Measurements from ENCODE around the gene HERC4. TPM values are rescaled to one million over a fixed set of nuclear protein-coding genes. Genes with fewer than 3 reads are reported as not detected.

HERC4 gene
- total RNA-seq, 1 donor: 125 TPM

DNA sequence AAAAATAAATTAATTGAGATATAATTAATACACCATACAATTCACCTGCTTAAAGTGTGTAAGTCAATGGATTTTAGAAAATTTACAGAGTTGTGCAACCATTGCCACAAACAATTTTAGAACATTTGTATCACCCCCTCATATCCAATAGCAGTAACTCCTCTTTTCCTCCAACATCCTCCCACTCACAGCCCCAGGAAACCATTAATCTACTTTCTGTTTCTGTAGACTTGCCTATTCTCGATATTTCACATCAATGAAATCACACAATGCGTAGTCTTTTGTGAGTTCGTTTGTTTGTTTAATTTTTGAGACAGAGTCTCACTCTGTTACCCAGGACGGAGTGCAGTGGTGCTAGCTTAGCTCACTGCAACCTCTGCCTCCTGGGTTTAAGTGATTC lies 13.7 kb upstream of the HERC4 start:
- Histone ChIP-seq H4K20me1 (ENCODE audit: insufficient read depth, low read length) (no peaks in the 10 kb centered on the region), H3K27me3 (ENCODE audit: insufficient read depth, low read length) (no peaks in the 10 kb centered on the region), H2AFZ (ENCODE audit: low read length) (no peak overlapping the region), H3K9me3 (ENCODE audit: low read depth, low read length) (no peaks in the 10 kb centered on the region), H3K4me2 (ENCODE audit: insufficient read depth, low read length) (peak overlapping the region; percentile 63), H3K4me3 (ENCODE audit: insufficient read depth, low read length) (peak overlapping the region; percentile 17), H3K79me2 (ENCODE audit: insufficient read depth, low read length) (peaks cover 27% of the 10 kb centered on the region), H3K36me3 (ENCODE audit: insufficient read depth, low read length) (no peaks in the 10 kb centered on the region), H3K27ac (ENCODE audit: low read depth, low read length) (peak overlapping the region; percentile 85), H3K4me1 (ENCODE audit: insufficient read depth, low read length) (peaks cover 62% of the 10 kb centered on the region)
- DNase-seq (ENCODE audit: insufficient read length, low spot score, missing footprints): peak; percentile 32
- TF ChIP-seq, protein P1, sequence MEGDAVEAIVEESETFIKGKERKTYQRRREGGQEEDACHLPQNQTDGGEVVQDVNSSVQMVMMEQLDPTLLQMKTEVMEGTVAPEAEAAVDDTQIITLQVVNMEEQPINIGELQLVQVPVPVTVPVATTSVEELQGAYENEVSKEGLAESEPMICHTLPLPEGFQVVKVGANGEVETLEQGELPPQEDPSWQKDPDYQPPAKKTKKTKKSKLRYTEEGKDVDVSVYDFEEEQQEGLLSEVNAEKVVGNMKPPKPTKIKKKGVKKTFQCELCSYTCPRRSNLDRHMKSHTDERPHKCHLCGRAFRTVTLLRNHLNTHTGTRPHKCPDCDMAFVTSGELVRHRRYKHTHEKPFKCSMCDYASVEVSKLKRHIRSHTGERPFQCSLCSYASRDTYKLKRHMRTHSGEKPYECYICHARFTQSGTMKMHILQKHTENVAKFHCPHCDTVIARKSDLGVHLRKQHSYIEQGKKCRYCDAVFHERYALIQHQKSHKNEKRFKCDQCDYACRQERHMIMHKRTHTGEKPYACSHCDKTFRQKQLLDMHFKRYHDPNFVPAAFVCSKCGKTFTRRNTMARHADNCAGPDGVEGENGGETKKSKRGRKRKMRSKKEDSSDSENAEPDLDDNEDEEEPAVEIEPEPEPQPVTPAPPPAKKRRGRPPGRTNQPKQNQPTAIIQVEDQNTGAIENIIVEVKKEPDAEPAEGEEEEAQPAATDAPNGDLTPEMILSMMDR (IDR thresholded peaks at IDR 0.05; ENCODE audit: extremely low read depth, low read depth, low read length): no peak

DNA sequence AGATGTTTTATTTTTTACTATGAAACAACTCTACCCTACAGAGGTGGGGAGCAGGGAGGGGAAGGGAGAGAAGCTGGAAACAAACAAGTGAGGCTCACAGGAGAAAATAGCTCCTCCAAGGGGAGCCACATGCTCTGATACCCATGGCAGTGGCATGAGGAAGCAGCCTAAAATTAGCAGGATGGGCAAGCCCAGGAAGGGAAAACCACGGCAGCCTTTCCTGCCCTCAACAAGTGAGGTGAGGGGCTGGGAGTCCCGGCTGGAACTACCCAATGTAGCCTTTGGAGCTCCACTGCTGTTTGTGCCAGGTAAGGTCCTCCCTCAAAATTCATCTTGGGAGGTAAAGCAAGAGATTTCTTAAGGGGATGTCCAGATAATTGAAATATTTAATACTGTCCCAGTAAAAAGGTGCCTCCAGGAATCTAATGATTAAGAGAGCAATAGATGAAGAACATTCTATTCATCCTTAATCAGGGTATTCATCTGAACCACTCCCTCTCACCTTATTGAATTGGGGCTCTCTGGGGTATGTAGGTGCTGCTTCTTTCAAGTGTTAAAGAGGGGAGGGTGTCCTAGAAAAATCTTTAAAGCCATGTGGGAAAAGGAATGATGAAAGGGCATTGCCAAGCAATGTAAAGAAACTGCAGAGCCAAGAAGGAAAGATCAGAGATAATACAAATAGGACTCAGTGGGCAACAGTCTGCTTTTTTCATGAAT lies 12.8 kb upstream of the HERC4 start:
- peak overlapping the region; percentile 36 for H3K4me3 ChIP-seq (ENCODE audit: insufficient read depth, low read length)
- no peaks in the 10 kb centered on the region for H3K36me3 ChIP-seq (ENCODE audit: insufficient read depth, low read length)
- H3K27ac ChIP-seq (ENCODE audit: low read depth, low read length): peak overlapping the region; percentile 85
- TF ChIP-seq, protein P1 (IDR thresholded peaks at IDR 0.05; ENCODE audit: extremely low read depth, low read depth, low read length): no peak
- no peaks in the 10 kb centered on the region for H4K20me1 ChIP-seq (ENCODE audit: insufficient read depth, low read length)
- peak overlapping the region; percentile 30 for H2AFZ ChIP-seq (ENCODE audit: low read length)
- peaks cover 27% of the 10 kb centered on the region for H3K79me2 ChIP-seq (ENCODE audit: insufficient read depth, low read length)
- DNase-seq (ENCODE audit: insufficient read length, low spot score, missing footprints): peak; percentile 36
- no peaks in the 10 kb centered on the region for H3K9me3 ChIP-seq (ENCODE audit: low read depth, low read length)
- no peaks in the 10 kb centered on the region for H3K27me3 ChIP-seq (ENCODE audit: insufficient read depth, low read length)
- H3K4me1 ChIP-seq (ENCODE audit: insufficient read depth, low read length): peaks cover 67% of the 10 kb centered on the region
- H3K4me2 ChIP-seq (ENCODE audit: insufficient read depth, low read length): peak overlapping the region; percentile 63

DNA sequence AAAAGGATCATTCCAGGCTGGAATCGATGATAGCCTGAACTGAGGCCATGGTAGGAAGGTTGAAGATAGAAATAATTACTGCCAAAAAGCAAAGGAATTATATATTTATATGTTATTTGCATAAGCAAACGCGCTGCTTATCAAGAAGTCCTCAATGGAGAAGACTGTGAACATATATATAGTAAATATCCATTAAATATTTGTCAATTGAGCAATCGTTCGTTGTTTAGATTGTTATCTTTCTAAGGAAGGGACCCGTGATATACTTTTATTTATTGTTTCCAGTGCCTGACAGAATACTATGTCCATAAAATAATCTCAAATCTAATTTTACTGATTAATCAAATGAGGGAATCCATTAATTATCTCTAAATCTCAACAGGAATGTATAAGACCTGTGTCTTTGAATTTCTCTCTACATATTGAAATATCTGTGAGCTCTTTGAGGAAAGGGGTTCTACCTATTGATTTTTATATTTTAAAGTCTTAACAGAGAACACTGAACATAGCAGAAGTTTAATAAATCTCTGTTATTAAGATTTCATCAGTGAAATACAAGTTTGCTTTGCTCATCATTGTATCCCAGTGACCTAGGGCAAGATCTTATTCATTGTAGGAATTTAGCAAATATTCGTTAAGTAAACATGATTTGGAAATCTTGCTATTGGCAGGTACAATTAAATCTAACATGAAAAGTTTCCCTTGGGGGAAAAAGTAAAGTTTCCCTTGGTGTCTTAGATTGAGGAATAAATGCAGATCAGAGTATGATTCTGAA lies 12.0 kb upstream of the HERC4 start:
- TF ChIP-seq, protein P1 (IDR thresholded peaks at IDR 0.05; ENCODE audit: extremely low read depth, low read depth, low read length): no peak
- Histone ChIP-seq H3K27me3 (ENCODE audit: insufficient read depth, low read length) (no peaks in the 10 kb centered on the region), H3K4me3 (ENCODE audit: insufficient read depth, low read length) (no peak overlapping the region), H2AFZ (ENCODE audit: low read length) (no peak overlapping the region), H3K4me1 (ENCODE audit: insufficient read depth, low read length) (peaks cover 68% of the 10 kb centered on the region), H3K79me2 (ENCODE audit: insufficient read depth, low read length) (peaks cover 25% of the 10 kb centered on the region), H3K4me2 (ENCODE audit: insufficient read depth, low read length) (peak overlapping the region; percentile 63), H3K36me3 (ENCODE audit: insufficient read depth, low read length) (no peaks in the 10 kb centered on the region), H3K9me3 (ENCODE audit: low read depth, low read length) (no peaks in the 10 kb centered on the region), H3K27ac (ENCODE audit: low read depth, low read length) (peak overlapping the region; percentile 85), H4K20me1 (ENCODE audit: insufficient read depth, low read length) (no peaks in the 10 kb centered on the region)
- no peak for DNase-seq (ENCODE audit: insufficient read length, low spot score, missing footprints)

DNA sequence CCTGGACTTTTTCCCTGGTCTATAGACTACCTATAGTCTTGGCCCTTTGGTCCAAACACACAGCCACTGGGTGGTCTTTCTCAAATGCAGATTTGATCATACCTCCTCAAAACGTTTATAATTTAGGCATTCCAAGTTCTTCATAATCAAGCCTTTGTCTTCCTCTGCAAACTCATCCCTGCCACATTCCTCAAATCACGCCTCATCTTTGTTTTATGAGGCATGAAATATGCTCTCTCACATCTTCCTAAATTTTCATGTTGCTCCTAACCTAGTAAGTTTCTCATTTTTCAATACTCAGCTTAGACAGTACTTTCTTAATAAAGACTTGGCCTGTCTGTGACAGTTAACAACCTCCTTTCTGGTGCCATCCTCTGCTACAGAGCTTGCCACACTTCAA lies 10.9 kb upstream of the HERC4 start:
- Histone ChIP-seq H3K27me3 (ENCODE audit: insufficient read depth, low read length) (no peaks in the 10 kb centered on the region), H3K4me3 (ENCODE audit: insufficient read depth, low read length) (no peak overlapping the region), H4K20me1 (ENCODE audit: insufficient read depth, low read length) (no peaks in the 10 kb centered on the region), H3K4me2 (ENCODE audit: insufficient read depth, low read length) (no peak overlapping the region), H3K27ac (ENCODE audit: low read depth, low read length) (peak overlapping the region; percentile 85), H2AFZ (ENCODE audit: low read length) (peak overlapping the region; percentile 49), H3K79me2 (ENCODE audit: insufficient read depth, low read length) (peaks cover 19% of the 10 kb centered on the region), H3K9me3 (ENCODE audit: low read depth, low read length) (no peaks in the 10 kb centered on the region), H3K4me1 (ENCODE audit: insufficient read depth, low read length) (peaks cover 59% of the 10 kb centered on the region), H3K36me3 (ENCODE audit: insufficient read depth, low read length) (no peaks in the 10 kb centered on the region)
- no peak for DNase-seq (ENCODE audit: insufficient read length, low spot score, missing footprints)
- TF ChIP-seq, protein P1 (IDR thresholded peaks at IDR 0.05; ENCODE audit: extremely low read depth, low read depth, low read length): no peak
